K562 (cell line): ENCODE measurements around the gene ZEB2.

Source experiments
- CBX3 ChIP-seq, 2 experiments: IDR thresholded peaks; 1 replicate in 1 of 2; 2 replicates in 1 of 2; pipeline ENCODE4 v1.6.1; 2012; ENCODE audit warnings: inconsistent platforms in 2 of 2, low read length in 2 of 2, borderline replicate concordance in 1 of 2, control low read depth in 1 of 2
- EZH2 ChIP-seq: IDR thresholded peaks from 2 replicates; pipeline ENCODE4 v1.6.1; 2012; ENCODE audit warnings: low read depth, mild to moderate bottlenecking, inconsistent platforms, low read length, borderline replicate concordance
- MEF2A ChIP-seq: IDR thresholded peaks from 2 replicates; pipeline ENCODE4 v1.6.1; 2011; ENCODE audit warnings: low read depth, mild to moderate bottlenecking, low read length, moderate library complexity; ENCODE audit not compliant: control insufficient read depth
- MTA1 ChIP-seq: fragments of 450-650 bp; IDR thresholded peaks from 2 replicates; pipeline ENCODE4 v1.6.1; 2017; ENCODE audit warnings: borderline replicate concordance
- POLR2AphosphoS2 ChIP-seq: IDR thresholded peaks from 2 replicates; pipeline ENCODE4 v1.6.1; 2012; ENCODE audit warnings: low read length, improper control_type of control experiment
- TFAP4 ChIP-seq: sonication (generic); formaldehyde crosslinking; IDR thresholded peaks from 2 replicates; pipeline ENCODE4 v1.8.0; 2022; ENCODE audit warnings: missing genetic modification reagents, mild to moderate bottlenecking, moderate library complexity, borderline replicate concordance
- U2AF2 ChIP-seq: fragments of 200-400 bp; formaldehyde crosslinking; optimal IDR thresholded peaks from 2 replicates; pipeline ENCODE3; 2017; ENCODE audit warnings: low read depth, mild to moderate bottlenecking, low read length
- XRCC5 ChIP-seq: fragments of 200-400 bp; formaldehyde crosslinking; IDR thresholded peaks from 2 replicates; pipeline ENCODE4 v1.6.1; 2017; ENCODE audit warnings: low read depth, mild to moderate bottlenecking, low read length
- TF ChIP-seq, protein P1 (sequence below), 2 experiments: fragments of 450-650 bp; IDR thresholded peaks; 2 replicates each; pipeline ENCODE4 v1.6.1; 2016; ENCODE audit warnings: mild to moderate bottlenecking in 2 of 2, borderline replicate concordance in 1 of 2, low read depth in 1 of 2, moderate library complexity in 1 of 2

GRCh38 chr2:144449028-144449406 is 70.9 kb downstream of the ZEB2 start:
- TF ChIP-seq TFAP4 (CRISPR knock-in tag): no peak
- TF ChIP-seq POLR2AphosphoS2: no peak
- no peak for TF ChIP-seq U2AF2
- no peak for TF ChIP-seq EZH2
- no peak for TF ChIP-seq XRCC5
- TF ChIP-seq CBX3 (IDR thresholded peaks at IDR 0.05; ENCODE audit: borderline replicate concordance in 1 of 2, low read length in 2 of 2): no peak
- no peak for TF ChIP-seq MTA1
- TF ChIP-seq, protein P1, sequence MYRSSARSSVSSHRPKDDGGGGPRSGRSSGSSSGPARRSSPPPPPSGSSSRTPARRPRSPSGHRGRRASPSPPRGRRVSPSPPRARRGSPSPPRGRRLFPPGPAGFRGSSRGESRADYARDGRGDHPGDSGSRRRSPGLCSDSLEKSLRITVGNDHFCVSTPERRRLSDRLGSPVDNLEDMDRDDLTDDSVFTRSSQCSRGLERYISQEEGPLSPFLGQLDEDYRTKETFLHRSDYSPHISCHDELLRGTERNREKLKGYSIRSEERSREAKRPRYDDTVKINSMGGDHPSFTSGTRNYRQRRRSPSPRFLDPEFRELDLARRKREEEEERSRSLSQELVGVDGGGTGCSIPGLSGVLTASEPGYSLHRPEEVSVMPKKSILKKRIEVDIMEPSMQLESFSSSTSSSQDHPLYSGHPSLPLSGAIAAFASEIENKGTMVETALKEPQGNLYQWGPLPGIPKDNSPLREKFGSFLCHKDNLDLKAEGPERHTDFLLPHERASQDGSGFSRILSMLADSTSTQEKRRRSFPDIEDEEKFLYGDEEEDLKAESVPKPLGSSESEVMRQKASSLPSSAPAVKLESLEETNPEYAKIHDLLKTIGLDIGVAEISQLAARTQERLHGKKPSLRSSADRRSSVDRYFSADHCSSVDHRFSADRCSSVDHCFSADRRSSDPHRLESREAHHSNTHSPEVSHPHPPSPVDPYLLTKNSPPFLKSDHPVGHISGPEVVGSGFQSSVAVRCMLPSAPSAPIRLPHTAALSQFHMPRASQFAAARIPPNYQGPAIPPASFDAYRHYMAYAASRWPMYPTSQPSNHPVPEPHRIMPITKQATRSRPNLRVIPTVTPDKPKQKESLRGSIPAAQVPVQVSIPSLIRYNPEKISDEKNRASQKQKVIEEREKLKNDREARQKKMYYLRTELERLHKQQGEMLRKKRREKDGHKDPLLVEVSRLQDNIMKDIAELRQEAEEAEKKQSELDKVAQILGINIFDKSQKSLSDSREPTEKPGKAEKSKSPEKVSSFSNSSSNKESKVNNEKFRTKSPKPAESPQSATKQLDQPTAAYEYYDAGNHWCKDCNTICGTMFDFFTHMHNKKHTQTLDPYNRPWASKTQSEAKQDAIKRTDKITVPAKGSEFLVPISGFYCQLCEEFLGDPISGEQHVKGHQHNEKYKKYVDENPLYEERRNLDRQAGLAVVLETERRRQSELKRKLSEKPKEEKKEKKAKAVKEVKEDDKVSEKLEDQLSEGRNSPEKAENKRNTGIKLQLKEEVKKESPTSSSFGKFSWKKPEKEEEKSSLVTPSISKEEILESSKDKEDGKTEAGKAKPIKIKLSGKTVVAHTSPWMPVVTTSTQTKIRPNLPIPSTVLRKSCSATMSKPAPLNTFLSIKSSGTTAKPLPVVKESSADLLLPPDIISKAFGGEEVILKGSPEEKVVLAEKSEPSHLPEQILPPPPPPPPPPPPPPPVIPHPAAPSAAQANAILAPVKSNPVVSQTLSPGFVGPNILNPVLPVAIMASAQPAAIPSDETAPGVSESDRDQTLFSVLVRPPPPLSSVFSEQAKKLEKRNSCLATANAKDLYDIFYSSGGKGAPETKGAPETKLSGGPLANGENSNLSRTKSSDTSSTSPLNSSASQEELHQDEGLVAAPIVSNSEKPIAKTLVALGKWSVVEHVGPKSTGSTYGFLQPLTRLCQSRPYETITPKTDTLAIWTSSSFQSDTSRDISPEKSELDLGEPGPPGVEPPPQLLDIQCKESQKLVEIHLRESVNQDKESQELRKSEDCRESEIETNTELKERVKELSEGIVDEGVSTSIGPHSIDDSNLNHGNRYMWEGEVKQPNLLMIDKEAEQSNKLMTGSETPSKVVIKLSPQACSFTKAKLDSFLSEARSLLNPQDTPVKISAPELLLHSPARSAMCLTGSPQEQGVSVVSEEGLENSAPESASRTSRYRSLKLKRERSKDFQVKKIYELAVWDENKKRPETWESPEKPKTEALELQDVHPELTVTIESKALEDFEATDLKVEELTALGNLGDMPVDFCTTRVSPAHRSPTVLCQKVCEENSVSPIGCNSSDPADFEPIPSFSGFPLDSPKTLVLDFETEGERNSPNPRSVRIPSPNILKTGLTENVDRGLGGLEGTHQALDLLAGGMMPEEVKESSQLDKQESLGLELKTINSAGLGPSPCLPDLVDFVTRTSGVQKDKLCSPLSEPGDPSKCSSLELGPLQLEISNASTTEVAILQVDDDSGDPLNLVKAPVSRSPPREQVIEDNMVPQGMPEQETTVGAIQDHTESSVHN (IDR thresholded peaks at IDR 0.05; ENCODE audit: borderline replicate concordance in 1 of 2, low read depth in 1 of 2): no peak
- TF ChIP-seq MEF2A: no peak
